Measurements from ENCODE around the gene GINS2.

GINS2 gene

DNA sequence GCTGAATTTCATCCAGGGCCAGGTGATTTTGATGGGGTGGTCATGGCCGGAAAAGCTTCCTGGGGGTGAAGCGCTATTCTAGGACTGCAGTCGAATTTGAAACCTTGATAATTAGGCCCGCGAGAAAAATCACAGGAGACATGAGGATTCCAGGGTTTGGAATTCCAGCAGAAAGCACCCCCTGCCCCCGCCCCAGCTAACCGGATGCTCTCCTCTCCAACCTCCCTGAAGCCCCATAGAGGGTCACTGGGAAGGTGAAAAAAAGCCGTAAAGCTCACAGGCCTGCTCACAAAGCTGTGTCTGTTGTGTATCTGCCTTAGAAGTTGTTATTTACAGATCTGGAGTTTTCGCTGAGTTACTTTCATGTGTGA lies 1.2 kb upstream of the GINS2 start:
- no peak for DNase-seq (ENCODE audit: low read depth in 2 of 2)

GRCh38 chr16:85689285-85689949 lies 663 bp upstream of the GINS2 start:
- DNase-seq (ENCODE audit: low read depth in 2 of 2), result no peak

DNA sequence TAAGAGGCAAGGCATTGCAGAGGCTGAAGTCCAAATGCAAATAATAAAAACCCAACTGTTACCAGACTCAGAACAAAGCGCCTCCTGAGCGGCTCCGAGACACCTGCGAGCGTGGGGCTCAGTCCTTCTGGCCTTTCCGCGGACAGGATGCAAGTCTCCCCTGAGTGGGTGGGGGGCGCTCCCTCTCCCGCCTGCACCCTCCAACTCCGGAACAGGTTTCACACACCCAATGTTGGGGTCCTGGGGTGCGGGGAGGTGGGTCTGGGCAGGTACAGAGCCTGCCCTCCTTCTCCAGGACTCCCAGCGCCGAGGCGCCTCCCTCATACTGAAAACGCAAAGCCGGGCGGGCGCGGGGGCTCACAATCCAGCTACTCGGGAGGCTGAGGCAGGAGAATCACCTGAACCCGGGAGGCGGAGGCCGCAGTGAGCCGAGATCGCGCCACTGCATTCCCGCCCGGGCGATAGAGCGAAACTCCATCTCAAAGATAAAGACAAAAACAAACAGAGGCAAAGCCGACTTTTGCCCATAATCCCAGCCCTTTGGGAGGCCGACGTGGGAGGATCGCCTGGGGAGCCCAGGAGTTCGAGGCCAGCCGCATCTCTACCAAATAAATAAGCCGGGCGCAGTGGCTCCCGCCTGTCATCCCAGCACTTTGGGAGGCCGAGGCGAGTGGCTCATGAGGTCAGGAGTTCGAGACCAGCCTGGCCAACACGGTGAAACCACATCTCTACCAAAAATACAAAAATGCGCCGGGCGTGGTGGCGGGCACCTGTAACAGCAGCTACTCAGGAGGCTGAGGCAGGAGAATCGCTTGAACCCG lies 893 bp downstream of the GINS2 start:
- no peak for DNase-seq (ENCODE audit: low read depth in 2 of 2)

GRCh38 chr16:85686912-85687591 lies 1.7 kb downstream of the GINS2 start:
- DNase-seq (ENCODE audit: low read depth in 2 of 2), result no peak

- DNase-seq (ENCODE audit: low read depth in 2 of 2), result no peak
Observed at GRCh38 chr16:85685251-85685650, 3.5 kb downstream of the GINS2 start.

DNA sequence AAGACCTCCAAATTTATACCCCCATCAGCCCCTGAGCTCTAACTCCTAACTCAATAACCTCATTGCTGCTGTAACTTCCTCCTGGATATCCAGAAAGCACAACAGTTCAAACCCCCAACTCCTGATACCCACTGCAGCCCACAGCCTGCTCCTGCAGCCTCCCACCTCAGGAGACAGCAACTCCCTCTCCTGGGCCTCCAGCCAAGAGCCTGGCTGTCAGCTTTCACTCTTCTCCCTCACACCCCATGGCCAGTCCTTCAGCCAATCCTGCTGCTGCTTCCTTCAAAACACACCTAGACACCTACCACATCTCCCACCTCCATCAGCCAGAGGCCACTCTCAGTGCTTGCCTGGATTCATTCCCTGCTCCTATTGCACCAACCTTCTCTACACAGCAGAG lies 5.4 kb downstream of the GINS2 start:
- no peak for DNase-seq (ENCODE audit: low read depth in 2 of 2)

GRCh38 chr16:85682516-85682915 lies 6.2 kb downstream of the GINS2 start:
- DNase-seq (ENCODE audit: low read depth in 2 of 2), result no peak

GRCh38 chr16:85681255-85681654 lies 7.5 kb downstream of the GINS2 start:
- no peak for DNase-seq (ENCODE audit: low read depth in 2 of 2)

- no peak for DNase-seq (ENCODE audit: low read depth in 2 of 2)
Observed at GRCh38 chr16:85680352-85680944, 8.3 kb downstream of the GINS2 start.

DNA sequence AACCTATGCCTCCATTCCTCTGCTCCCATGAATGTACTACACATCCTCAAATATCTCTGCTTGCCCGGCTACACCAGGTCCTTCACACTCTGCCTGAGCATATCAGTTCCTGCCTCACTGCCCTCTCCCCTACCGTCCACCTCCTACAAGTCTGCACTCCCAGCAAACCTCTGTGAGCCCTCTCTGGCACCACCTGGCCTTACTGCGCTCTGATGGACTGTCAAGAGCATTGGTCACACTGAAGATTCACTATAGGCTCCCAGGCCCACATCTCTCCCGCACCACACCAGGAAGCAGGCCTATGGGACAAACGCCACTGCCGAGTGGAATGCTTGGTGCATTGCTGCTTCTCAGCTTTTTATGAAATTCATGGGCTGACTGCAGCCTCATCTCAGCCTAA lies 8.9 kb downstream of the GINS2 start:
- DNase-seq (ENCODE audit: low read depth in 2 of 2), result no peak

GRCh38 chr16:85678821-85679220 lies 9.9 kb downstream of the GINS2 start:
- no peak for DNase-seq (ENCODE audit: low read depth in 2 of 2)

GRCh38 chr16:85678016-85678415 lies 10.7 kb downstream of the GINS2 start:
- no peak for DNase-seq (ENCODE audit: low read depth in 2 of 2)

GRCh38 chr16:85677383-85677967 lies 11.3 kb downstream of the GINS2 start:
- DNase-seq (ENCODE audit: low read depth in 2 of 2), result no peak

DNA sequence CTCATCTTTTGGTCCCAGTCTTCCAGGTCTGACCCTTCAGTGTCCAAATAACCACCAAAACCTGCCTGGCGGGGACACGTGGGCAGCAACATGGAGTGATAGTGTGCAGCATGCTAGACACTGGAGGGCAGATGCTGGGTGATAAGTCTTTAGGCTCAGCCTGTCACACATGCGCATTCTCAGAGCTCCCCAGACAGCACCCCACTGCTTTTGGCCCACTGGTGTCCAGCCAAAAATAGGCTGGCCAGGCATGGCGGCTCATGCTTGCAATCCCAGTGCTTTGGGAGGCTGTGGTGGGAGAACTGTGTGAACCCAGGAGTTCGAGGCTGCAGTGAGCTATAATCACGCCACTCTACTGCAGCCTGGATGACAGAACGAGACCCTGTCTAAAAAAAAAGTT lies 12.3 kb downstream of the GINS2 start:
- DNase-seq (ENCODE audit: low read depth in 2 of 2), result no peak

GRCh38 chr16:85675251-85675874 lies 13.4 kb downstream of the GINS2 start:
- DNase-seq (ENCODE audit: low read depth in 2 of 2), result no peak

DNA sequence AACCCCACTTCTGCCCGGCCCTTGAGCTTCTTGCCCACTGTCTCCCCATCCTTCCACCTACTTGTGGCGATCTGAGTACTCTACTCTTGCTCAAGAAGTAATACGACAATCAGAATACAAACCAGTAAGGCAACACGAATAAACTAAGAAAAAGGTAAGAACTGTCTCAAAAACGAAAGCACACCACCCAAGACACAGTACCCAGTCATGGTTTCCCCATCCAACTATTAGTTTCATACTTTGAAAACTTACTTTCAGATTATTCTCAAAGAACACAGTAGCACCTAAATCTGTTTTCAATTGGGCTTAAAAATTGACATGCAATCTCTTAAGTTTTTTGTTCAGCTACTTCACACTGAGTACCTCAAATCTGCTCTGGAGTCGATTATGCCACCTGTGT lies 13.9 kb downstream of the GINS2 start:
- DNase-seq (ENCODE audit: low read depth in 2 of 2), result no peak

- DNase-seq (ENCODE audit: low read depth in 2 of 2), result no peak
Observed at GRCh38 chr16:85674418-85674755, 14.4 kb downstream of the GINS2 start.

DNA sequence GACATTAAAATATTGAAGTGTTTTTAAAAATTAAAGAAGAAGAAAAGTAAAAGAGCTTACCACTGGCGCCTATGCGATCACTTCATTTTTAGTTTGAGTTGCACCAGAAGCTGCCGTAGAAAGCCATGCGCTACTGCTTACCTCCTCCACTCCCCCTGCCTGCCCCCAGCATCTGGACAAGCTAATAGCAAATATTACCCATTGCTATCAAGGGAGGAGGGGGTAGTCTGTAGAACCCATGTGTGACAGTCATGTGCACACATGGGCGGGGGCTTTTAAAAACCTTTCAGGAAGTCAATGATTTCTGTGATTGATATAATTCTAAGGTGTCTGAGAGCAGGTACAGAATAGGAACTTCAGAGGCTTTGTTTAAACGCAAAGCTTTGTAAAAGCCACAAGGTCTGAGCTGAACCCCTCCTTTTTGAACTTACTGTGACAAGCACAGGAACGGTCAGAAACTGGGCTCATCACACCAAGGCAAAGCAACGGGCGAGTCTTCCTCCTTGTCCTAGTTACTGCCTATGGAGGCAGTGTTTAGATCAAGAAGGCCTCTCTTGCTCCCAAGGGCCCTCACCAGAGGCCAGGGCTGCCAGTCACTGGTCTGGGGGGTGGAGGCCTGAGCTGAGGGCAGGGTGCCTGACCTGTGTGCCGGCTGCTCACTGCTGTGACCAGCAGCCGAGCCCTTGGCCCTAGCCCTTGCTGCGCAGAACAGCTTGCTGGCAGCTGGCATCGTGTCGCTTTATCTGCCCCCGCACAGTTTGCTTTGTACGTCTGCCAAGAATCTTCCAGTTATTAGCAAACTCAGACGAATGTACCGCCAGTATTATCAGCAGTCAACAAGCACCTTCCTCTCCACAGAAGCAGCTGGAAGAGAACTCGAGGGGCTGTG lies 15.0 kb downstream of the GINS2 start:
- no peak for DNase-seq (ENCODE audit: low read depth in 2 of 2)

GRCh38 chr16:85670840-85671239 lies 17.9 kb downstream of the GINS2 start:
- DNase-seq (ENCODE audit: low read depth in 2 of 2), result no peak

- DNase-seq (ENCODE audit: low read depth in 2 of 2), result no peak
Observed at GRCh38 chr16:85668676-85669424, 19.9 kb downstream of the GINS2 start.

Data from fibroblast of skin of left quadriceps (primary cell).